Prostate gland (tissue), 2 donors: ENCODE measurements around the gene GPR17. TPM values are rescaled to one million over a fixed set of nuclear protein-coding genes. Genes with fewer than 3 reads are reported as not detected.

ENCODE experiments used
- DNase-seq: peaks from one replicate; pipeline ENCODE4 v3.0.0-alpha.2; 2019; ENCODE audit warnings: low spot score
- H3K27ac ChIP-seq, 2 donors: fragments of 200-600 bp; sonication (generic); 2 replicates each; pipeline ENCODE4 v1.5.1; 2017 to 2019
- H3K27me3 ChIP-seq: fragments of 200-600 bp; sonication (generic); replicated peaks from 2 replicates; pipeline ENCODE4 v1.5.1; 2019; ENCODE audit not compliant: insufficient read depth
- H3K36me3 ChIP-seq, 2 donors: fragments of 200-600 bp; sonication (generic); 1 replicate in 1 of 2; 2 replicates in 1 of 2; pipeline versions ENCODE4 v1.5.1 to v1.8.1; 2017 to 2019
- H3K4me1 ChIP-seq: fragments of 200-600 bp; sonication (generic); replicated peaks from 2 replicates; pipeline ENCODE4 v1.5.1; 2019
- H3K4me3 ChIP-seq, 2 donors: fragments of 200-600 bp; sonication (generic); 2 replicates each; pipeline ENCODE4 v1.5.1; 2017 to 2019
- H3K9me3 ChIP-seq: fragments of 200-600 bp; sonication (generic); 2 replicates; pipeline ENCODE4 v1.5.1; 2017
- POLR2A ChIP-seq: fragments of 450-650 bp; IDR thresholded peaks from one replicate; pipeline ENCODE4 v1.6.1; 2016; ENCODE audit warnings: antibody characterized with exemption, mild to moderate bottlenecking
- POLR2AphosphoS5 ChIP-seq: sonication (generic); formaldehyde crosslinking; IDR thresholded peaks from one replicate; pipeline ENCODE4 v1.6.1; 2017; ENCODE audit warnings: antibody characterized with exemption
- WGBS: methylation state at CpG from one replicate; pipeline ENCODE4 v1.1.5; 2018; 5-methylcytosine and 5-hydroxymethylcytosine counted together
- intact Hi-C: fragments of 100-400 bp; cut with DNase I; formaldehyde crosslinking; loops from one replicate; pipeline ENCODE4 v1.14.2; 2022
- total RNA-seq, 2 donors: library from RNA; depleted of rRNA; stranded (reverse); fragments of >200 nt; gene quantifications; one replicate each; pipeline ENCODE4 v1.1.0, GENCODE V29; 2016
- TF ChIP-seq, protein P1 (sequence below), 4 experiments: fragments of 200-600 bp in 2 of 4; fragments of 450-650 bp in 2 of 4; sonication (generic) in 2 of 4; IDR thresholded peaks; 1 replicate in 3 of 4; 2 replicates in 1 of 4; pipeline ENCODE4 v1.5.1; 2016 to 2019; ENCODE audit warnings: antibody characterized with exemption in 4 of 4, mild to moderate bottlenecking in 2 of 4, moderate library complexity in 2 of 4

The GPR17 gene
- total RNA-seq, 2 donors from 2014 or later = not detected

DNA sequence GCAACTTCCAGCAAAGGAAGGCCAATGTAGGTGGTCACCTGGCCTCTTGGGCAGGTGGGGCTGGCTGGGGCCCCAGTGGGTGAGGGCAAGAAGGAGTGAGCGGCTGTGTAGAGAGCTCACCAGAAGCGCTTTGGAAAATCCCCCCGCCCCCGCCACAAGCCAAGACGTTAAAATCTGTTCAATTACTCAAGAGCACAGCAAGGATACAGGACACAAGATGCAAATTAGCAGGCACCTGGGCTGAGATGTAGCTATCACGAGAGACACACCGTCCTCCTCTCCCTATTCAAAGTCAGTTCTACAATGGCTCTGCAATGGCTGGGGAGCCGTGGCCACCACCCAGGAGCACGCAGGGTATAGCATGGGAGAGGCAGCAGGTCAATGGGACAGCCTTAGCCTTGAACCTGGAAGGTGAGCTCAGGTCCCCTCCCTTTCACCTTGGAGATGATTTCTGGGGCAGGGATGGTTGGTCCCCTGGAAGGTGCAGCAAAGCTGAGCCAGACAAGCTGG, 38.5 kb upstream of the GPR17 start:
- no peaks in the 10 kb centered on the region for H3K36me3 ChIP-seq
- TF ChIP-seq POLR2A (no peak), POLR2AphosphoS5 (no peak)
- TF ChIP-seq, protein P1, sequence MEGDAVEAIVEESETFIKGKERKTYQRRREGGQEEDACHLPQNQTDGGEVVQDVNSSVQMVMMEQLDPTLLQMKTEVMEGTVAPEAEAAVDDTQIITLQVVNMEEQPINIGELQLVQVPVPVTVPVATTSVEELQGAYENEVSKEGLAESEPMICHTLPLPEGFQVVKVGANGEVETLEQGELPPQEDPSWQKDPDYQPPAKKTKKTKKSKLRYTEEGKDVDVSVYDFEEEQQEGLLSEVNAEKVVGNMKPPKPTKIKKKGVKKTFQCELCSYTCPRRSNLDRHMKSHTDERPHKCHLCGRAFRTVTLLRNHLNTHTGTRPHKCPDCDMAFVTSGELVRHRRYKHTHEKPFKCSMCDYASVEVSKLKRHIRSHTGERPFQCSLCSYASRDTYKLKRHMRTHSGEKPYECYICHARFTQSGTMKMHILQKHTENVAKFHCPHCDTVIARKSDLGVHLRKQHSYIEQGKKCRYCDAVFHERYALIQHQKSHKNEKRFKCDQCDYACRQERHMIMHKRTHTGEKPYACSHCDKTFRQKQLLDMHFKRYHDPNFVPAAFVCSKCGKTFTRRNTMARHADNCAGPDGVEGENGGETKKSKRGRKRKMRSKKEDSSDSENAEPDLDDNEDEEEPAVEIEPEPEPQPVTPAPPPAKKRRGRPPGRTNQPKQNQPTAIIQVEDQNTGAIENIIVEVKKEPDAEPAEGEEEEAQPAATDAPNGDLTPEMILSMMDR (IDR thresholded peaks at IDR 0.05) = no peak
- DNase-seq = no peak
- no peak overlapping the region for H3K4me3 ChIP-seq
- no peaks in the 10 kb centered on the region for H3K4me1 ChIP-seq
- intact Hi-C loops = no loop called here
- 95% methylated on average over 8 of the region's 9 CpGs for WGBS
- no peak overlapping the region for H3K27ac ChIP-seq
- H3K9me3 ChIP-seq = no peaks in the 10 kb centered on the region
- no peaks in the 10 kb centered on the region for H3K27me3 ChIP-seq

DNA sequence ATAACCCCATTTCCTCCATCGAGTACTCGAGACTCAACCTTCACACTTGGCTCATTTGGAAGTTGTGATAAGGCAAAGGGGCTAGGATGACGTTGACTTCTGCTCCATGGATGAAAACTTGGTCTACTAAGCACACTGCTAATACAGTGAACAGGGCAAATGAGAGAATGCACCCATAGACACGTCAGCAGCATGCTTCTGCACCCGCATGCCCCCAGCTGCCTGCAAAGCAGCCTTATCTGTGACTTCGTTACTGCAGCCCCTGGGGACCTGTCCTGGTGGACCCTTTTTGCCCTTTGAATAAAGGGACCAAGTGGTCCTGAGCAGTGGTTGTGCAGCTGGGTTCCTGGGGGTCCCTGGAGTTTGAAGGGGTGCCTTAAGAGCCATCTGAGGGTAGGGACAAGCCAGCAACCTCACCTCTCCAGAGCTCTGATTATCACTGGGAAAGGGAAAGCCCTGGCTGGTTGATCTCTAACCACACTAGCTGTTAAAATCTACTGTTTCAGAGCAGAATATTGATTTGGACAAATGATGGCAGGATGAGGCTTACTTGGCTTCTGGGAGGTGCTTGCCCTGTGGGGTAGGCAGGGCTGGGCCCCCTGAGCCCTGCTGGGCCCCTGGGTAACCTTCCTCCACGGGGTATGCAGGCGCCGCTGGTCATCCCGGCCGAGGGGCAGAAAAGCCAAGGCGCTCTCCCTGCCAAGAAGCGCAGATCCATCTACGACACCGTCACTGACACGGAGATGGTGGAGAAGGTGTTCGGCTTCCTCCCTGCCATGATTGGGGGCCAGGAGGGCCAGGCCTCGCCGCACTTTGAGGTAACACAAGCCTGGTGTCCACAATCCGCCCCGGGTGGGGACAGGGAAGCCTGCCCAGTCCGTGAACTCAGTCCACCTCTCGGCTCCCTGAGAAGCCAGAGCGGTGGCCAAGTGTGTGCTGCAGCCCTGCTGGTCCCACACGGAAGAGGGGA, 37.6 kb upstream of the GPR17 start:
- TF ChIP-seq POLR2AphosphoS5 (no peak), POLR2A (no peak)
- TF ChIP-seq, protein P1 (IDR thresholded peaks at IDR 0.05) = no peak
- intact Hi-C loops = no loop called here
- Histone ChIP-seq H3K36me3 (no peaks in the 10 kb centered on the region), H3K27ac (no peak overlapping the region), H3K27me3 (no peaks in the 10 kb centered on the region), H3K4me3 (no peak overlapping the region), H3K4me1 (no peaks in the 10 kb centered on the region), H3K9me3 (no peaks in the 10 kb centered on the region)
- 86% methylated on average over 24 of the region's 25 CpGs for WGBS
- DNase-seq = no peak

DNA sequence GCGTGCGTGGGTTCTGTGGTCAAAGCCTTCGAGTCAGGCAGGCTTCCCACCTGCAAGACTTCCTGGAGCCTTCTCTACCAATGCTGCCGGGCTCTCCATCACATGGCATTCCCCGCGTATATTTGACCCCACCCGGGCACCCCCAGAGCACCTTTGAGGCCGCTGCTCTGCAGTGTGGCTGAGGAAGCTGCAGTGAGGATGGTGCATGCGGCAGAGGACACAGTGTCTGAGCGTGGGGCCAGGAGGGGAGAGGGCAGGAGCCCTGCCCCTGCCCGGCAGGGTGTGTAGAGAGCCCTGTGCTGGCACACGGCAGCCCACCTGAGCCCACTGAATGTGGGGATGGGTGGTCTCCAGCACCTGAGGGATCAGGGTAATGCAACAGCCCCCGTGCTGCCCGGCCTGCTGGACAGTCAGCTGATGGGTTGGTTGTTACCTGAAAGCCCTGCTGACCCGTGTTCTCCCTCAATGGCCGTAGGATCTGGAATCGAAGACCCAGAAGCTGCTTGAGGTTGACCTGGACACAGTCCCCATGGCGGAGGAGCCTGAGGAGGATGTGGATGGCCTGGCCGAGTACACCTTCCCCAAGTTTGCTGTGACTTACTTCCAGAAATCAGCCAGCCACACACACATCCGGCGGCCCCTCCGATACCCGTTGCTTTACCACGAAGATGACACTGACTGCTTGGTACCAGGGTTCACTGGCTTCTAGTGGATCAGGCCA, 36.8 kb upstream of the GPR17 start:
- H3K27me3 ChIP-seq = no peaks in the 10 kb centered on the region
- no peaks in the 10 kb centered on the region for H3K9me3 ChIP-seq
- DNase-seq = no peak
- TF ChIP-seq POLR2A (no peak), POLR2AphosphoS5 (no peak)
- TF ChIP-seq, protein P1 (IDR thresholded peaks at IDR 0.05) = no peak
- 87% methylated on average over 24 of the region's 24 CpGs for WGBS
- H3K4me1 ChIP-seq = no peaks in the 10 kb centered on the region
- no peaks in the 10 kb centered on the region for H3K36me3 ChIP-seq
- H3K27ac ChIP-seq = no peak overlapping the region
- no peak overlapping the region for H3K4me3 ChIP-seq
- intact Hi-C loops = no loop called here

DNA sequence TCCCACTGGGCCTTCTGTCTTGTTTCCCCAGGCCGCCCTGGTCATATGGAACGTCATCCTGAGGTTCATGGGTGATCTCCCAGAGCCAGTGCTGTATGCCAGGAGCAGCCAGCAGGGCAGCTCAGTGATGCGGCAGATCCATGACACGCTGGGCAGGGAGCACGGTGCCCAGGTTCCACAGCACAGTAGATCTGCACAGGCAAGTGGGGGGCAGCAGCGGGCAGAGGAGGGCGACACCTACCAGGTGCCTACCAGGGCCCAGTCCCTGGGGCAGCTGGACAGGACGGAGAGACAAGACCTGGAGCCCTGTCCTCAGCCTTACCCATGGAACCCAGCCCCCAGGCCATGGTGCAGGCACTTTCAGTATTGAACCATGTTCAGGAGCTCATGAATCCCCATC, 36.1 kb upstream of the GPR17 start:
- Histone ChIP-seq H3K36me3 (no peaks in the 10 kb centered on the region), H3K9me3 (no peaks in the 10 kb centered on the region), H3K27ac (no peak overlapping the region), H3K27me3 (no peaks in the 10 kb centered on the region), H3K4me1 (no peaks in the 10 kb centered on the region), H3K4me3 (no peak overlapping the region)
- intact Hi-C loops = no loop called here
- DNase-seq = no peak
- 98% methylated on average over 8 of the region's 8 CpGs for WGBS
- TF ChIP-seq POLR2A = no peak
- TF ChIP-seq POLR2AphosphoS5 = no peak

DNA sequence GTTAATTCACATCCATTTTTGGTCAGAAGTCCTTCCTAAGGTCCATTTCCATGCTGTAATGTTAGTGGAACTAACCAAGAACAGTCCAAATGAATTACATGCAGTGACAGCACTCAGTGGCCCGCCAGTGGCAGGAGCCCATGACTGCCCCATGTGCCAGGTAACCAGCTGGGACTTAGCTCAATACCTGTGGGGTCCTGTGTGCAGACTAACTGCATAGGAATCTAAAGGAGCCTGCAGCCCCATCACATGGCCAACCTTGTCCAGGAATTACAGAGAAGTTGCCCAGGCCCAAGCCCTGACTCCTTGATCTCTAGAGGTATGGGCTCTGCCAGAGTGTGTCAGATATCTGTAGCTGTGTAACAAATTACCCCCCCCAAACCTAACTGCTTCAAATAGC, 35.4 kb upstream of the GPR17 start:
- intact Hi-C loops = no loop called here
- DNase-seq = no peak
- TF ChIP-seq POLR2A (no peak), POLR2AphosphoS5 (no peak)
- TF ChIP-seq, protein P1 (IDR thresholded peaks at IDR 0.05) = no peak
- Histone ChIP-seq H3K4me3 (no peak overlapping the region), H3K4me1 (no peaks in the 10 kb centered on the region), H3K9me3 (no peaks in the 10 kb centered on the region), H3K27me3 (no peaks in the 10 kb centered on the region), H3K36me3 (no peaks in the 10 kb centered on the region), H3K27ac (no peak overlapping the region)
- 85% methylated on average over 1 of the region's 1 CpG for WGBS
